ENCODE results near the gene TUT4. TPM values are rescaled to one million over a fixed set of nuclear protein-coding genes. Genes with fewer than 3 reads are reported as not detected.

TUT4 gene
- total RNA-seq, 2 donors from 2014 or later, result 20.0 to 27.4 TPM

DNA sequence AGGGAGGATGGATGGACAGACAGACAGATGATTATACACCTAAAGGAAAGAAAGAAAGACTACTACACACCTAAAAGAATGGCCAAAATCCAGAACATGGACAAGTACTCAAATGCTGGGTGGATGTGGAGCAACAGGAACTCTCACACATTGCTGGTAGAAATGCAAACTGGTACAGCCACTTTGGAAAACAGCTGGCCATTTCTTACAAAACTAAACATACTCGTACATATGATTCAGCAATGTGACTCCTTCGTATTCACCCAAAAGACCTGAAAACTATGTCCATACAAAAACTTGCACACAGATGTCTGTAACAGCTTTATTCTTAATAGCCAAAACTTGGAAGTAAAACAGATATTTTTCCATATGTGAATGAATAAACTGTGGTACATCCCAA is 97.2 kb downstream of the TUT4 start:
- H3K36me3 ChIP-seq, result no peaks in the 10 kb centered on the region

GRCh38 chr1:52454779-52455178 is 98.1 kb downstream of the TUT4 start:
- Histone ChIP-seq H3K4me1 (no peaks in the 10 kb centered on the region), H3K27me3 (no peaks in the 10 kb centered on the region), H3K4me3 (no peak overlapping the region), H3K27ac (no peak overlapping the region), H3K36me3 (no peaks in the 10 kb centered on the region), H3K9me3 (no peaks in the 10 kb centered on the region), H3K9ac (ENCODE audit: low read depth in 2 of 2, low read length in 2 of 2) (no peak overlapping the region)
- DNase-seq, result no peak
- no peak for TF ChIP-seq CTCF (IDR thresholded peaks at IDR 0.05)
- intact Hi-C loops (cut with DNase I), result no loop called here

More for the DNA sequence above, 97.2 kb downstream of the TUT4 start:
- Histone ChIP-seq H3K27ac (no peak overlapping the region), H3K27me3 (no peaks in the 10 kb centered on the region), H3K4me3 (no peak overlapping the region), H3K4me1 (no peaks in the 10 kb centered on the region), H3K9ac (ENCODE audit: low read depth in 2 of 2, low read length in 2 of 2) (no peak overlapping the region), H3K9me3 (no peaks in the 10 kb centered on the region)
- DNase-seq, result no peak
- no peak for TF ChIP-seq CTCF (IDR thresholded peaks at IDR 0.05)
- intact Hi-C loops (cut with DNase I), result no loop called here

GRCh38 chr1:52454127-52454526 is 98.8 kb downstream of the TUT4 start:
- Histone ChIP-seq H3K9me3 (no peaks in the 10 kb centered on the region), H3K4me1 (no peaks in the 10 kb centered on the region), H3K4me3 (no peak overlapping the region), H3K27ac (no peak overlapping the region), H3K9ac (ENCODE audit: low read depth in 2 of 2, low read length in 2 of 2) (no peak overlapping the region), H3K36me3 (no peaks in the 10 kb centered on the region), H3K27me3 (no peaks in the 10 kb centered on the region)
- intact Hi-C loops (cut with DNase I), result no loop called here
- no peak for DNase-seq
- no peak for TF ChIP-seq CTCF (IDR thresholded peaks at IDR 0.05)

DNA sequence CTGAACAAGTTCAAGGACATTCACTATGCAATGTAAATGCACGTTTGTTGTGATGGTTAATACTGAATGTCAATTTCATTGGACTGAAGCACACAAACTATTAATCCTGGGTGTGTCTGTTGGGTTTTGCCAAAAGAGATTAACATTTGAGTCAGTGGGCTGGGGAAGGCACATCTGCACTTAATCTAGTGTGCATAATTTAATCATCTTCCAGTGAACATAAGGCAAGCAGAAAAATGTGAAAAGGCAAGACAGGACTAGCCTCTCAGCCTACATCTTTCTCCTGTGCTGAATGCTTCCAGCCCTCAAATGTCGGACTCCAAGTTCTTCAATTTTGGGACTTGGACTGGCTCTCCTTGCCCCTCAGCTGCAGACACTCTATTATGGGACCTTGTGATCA is 108.4 kb downstream of the TUT4 start:
- Histone ChIP-seq H3K36me3 (no peaks in the 10 kb centered on the region), H3K27ac (no peak overlapping the region), H3K4me1 (no peaks in the 10 kb centered on the region), H3K27me3 (no peaks in the 10 kb centered on the region), H3K9ac (ENCODE audit: low read depth in 2 of 2, low read length in 2 of 2) (no peak overlapping the region), H3K9me3 (no peaks in the 10 kb centered on the region), H3K4me3 (no peak overlapping the region)
- no peak for TF ChIP-seq CTCF (IDR thresholded peaks at IDR 0.05)
- intact Hi-C loops (cut with DNase I), result no loop called here
- DNase-seq, result no peak

GRCh38 chr1:52439976-52440375 is 112.9 kb downstream of the TUT4 start:
- Histone ChIP-seq H3K4me1 (no peaks in the 10 kb centered on the region), H3K9me3 (no peaks in the 10 kb centered on the region), H3K4me3 (no peak overlapping the region), H3K9ac (ENCODE audit: low read depth in 2 of 2, low read length in 2 of 2) (no peak overlapping the region), H3K36me3 (no peaks in the 10 kb centered on the region), H3K27me3 (no peaks in the 10 kb centered on the region), H3K27ac (no peak overlapping the region)
- intact Hi-C loops (cut with DNase I), result no loop called here
- no peak for TF ChIP-seq CTCF (IDR thresholded peaks at IDR 0.05)
- no peak for DNase-seq

GRCh38 chr1:52436817-52437216 is 116.1 kb downstream of the TUT4 start:
- Histone ChIP-seq H3K4me1 (no peaks in the 10 kb centered on the region), H3K27me3 (no peaks in the 10 kb centered on the region), H3K27ac (no peak overlapping the region), H3K36me3 (no peaks in the 10 kb centered on the region), H3K4me3 (no peak overlapping the region), H3K9ac (ENCODE audit: low read depth in 2 of 2, low read length in 2 of 2) (no peak overlapping the region), H3K9me3 (no peaks in the 10 kb centered on the region)
- intact Hi-C loops (cut with DNase I), result no loop called here
- DNase-seq, result no peak
- TF ChIP-seq CTCF (IDR thresholded peaks at IDR 0.05), result no peak

Data from colonic mucosa (tissue), 4 donors.